GM12892 (cell line): ENCODE measurements around the gene ZFPM1.

Experiments used
- DNase-seq: peaks from one replicate; pipeline ENCODE4 v3.0.0; 2011; ENCODE audit not compliant: insufficient read length
- FAIRE-seq: peaks from 2 replicates; lab custom pipeline; 2011; peaks lifted over from hg19 to GRCh38; lab: Jason Lieb, UNC
- POLR2A ChIP-seq: IDR thresholded peaks from 2 replicates; pipeline ENCODE4 v1.6.1; 2011; ENCODE audit warnings: low read depth, low read length, control low read depth
- POLR2AphosphoS5 ChIP-seq: IDR thresholded peaks from 2 replicates; pipeline ENCODE4 v1.6.1; 2011; ENCODE audit warnings: low read depth, low read length, control low read depth
- TAF1 ChIP-seq: IDR thresholded peaks from 2 replicates; pipeline ENCODE4 v1.6.1; 2011; ENCODE audit warnings: low read depth, mild to moderate bottlenecking, control low read depth, low read length, borderline replicate concordance

ZFPM1 gene

GRCh38 chr16:88569614-88569984 is 116.5 kb downstream of the ZFPM1 start:
- TF ChIP-seq POLR2A = no peak
- no peak for TF ChIP-seq POLR2AphosphoS5
- no peak for TF ChIP-seq TAF1
- DNase-seq (no peak), FAIRE-seq (no peak)

GRCh38 chr16:88569985-88570690 is 117.1 kb downstream of the ZFPM1 start, which contains the start of gene ZC3H18:
Gene ZC3H18, plus strand, starts transcription at chr16:88570403. Its CDS starts 6,721 bp downstream, at chr16:88577124.
- FAIRE-seq (peak; percentile 96), DNase-seq (peak; percentile 99)
- TF ChIP-seq POLR2A = peak; percentile 85
- peak; percentile 76 for TF ChIP-seq POLR2AphosphoS5
- TF ChIP-seq TAF1 = 0 out of 2 replicates have a peak, but pooled peaks have one; percentile 55

GRCh38 chr16:88570691-88571092 is 117.6 kb downstream of the ZFPM1 start:
- no peak for TF ChIP-seq TAF1
- TF ChIP-seq POLR2AphosphoS5 = 0 out of 2 replicates have a peak, but pooled peaks have one; percentile 1
- no peak for TF ChIP-seq POLR2A
- no peak for FAIRE-seq
- DNase-seq = no peak

- DNase-seq (no peak), FAIRE-seq (no peak)
- TF ChIP-seq TAF1 (no peak), POLR2AphosphoS5 (no peak), POLR2A (no peak)
These were observed 122.2 kb downstream of the ZFPM1 start for GRCh38 chr16:88575251-88575650.

GRCh38 chr16:88576307-88576706 is 123.2 kb downstream of the ZFPM1 start:
- TF ChIP-seq TAF1 (no peak), POLR2AphosphoS5 (no peak), POLR2A (no peak)
- DNase-seq = no peak
- no peak for FAIRE-seq

GRCh38 chr16:88577166-88577565 is 124.1 kb downstream of the ZFPM1 start:
- TF ChIP-seq POLR2A = no peak
- no peak for TF ChIP-seq TAF1
- TF ChIP-seq POLR2AphosphoS5 = no peak
- FAIRE-seq = no peak
- DNase-seq = no peak

- no peak for FAIRE-seq
- TF ChIP-seq POLR2AphosphoS5 (no peak), POLR2A (no peak), TAF1 (no peak)
- no peak for DNase-seq
These were observed 125.6 kb downstream of the ZFPM1 start for GRCh38 chr16:88578446-88579313.

- TF ChIP-seq POLR2AphosphoS5 = no peak
- FAIRE-seq (no peak), DNase-seq (no peak)
These were observed 127.3 kb downstream of the ZFPM1 start for GRCh38 chr16:88580371-88580770.

GRCh38 chr16:88581033-88581432 is 128.0 kb downstream of the ZFPM1 start:
- no peak for TF ChIP-seq TAF1
- FAIRE-seq (no peak), DNase-seq (no peak)

- no peak for DNase-seq
- no peak for TF ChIP-seq POLR2AphosphoS5
- TF ChIP-seq POLR2A = no peak
- TF ChIP-seq TAF1 = no peak
- no peak for FAIRE-seq
These were observed 130.0 kb downstream of the ZFPM1 start for GRCh38 chr16:88582912-88583575.

- TF ChIP-seq POLR2A = no peak
- FAIRE-seq (no peak), DNase-seq (no peak)
These were observed 131.6 kb downstream of the ZFPM1 start for GRCh38 chr16:88584676-88585075.

GRCh38 chr16:88585269-88585668 is 132.2 kb downstream of the ZFPM1 start:
- FAIRE-seq (no peak), DNase-seq (no peak)
- TF ChIP-seq POLR2A (no peak), TAF1 (no peak), POLR2AphosphoS5 (no peak)
